Superior temporal gyrus (tissue), 1 donor: ENCODE results near the gene ALPK3.

ENCODE experiments used
- DNase-seq: peaks from one replicate; pipeline ENCODE4 v3.0.0-alpha.2; 2016; ENCODE audit errors: extremely low spot score

Gene ALPK3

GRCh38 chr15:84921121-84921520 lies 104.0 kb downstream of the ALPK3 start:
- DNase-seq: no peak

GRCh38 chr15:84922530-84922929 lies 105.4 kb downstream of the ALPK3 start:
- DNase-seq: no peak
